ENCODE results near the gene PDGFA.

PDGFA gene

GRCh38 chr7:489876-490275, 29.8 kb downstream of the PDGFA start:
- no peak for DNase-seq (ENCODE audit: low spot score)

- no peak for DNase-seq (ENCODE audit: low spot score)
Observed at GRCh38 chr7:486216-486743, 33.4 kb downstream of the PDGFA start.

GRCh38 chr7:485188-486081, 34.2 kb downstream of the PDGFA start:
- peak; percentile 17 for DNase-seq (ENCODE audit: low spot score)

GRCh38 chr7:484356-485101, 35.1 kb downstream of the PDGFA start:
- DNase-seq (ENCODE audit: low spot score) = no peak

DNA sequence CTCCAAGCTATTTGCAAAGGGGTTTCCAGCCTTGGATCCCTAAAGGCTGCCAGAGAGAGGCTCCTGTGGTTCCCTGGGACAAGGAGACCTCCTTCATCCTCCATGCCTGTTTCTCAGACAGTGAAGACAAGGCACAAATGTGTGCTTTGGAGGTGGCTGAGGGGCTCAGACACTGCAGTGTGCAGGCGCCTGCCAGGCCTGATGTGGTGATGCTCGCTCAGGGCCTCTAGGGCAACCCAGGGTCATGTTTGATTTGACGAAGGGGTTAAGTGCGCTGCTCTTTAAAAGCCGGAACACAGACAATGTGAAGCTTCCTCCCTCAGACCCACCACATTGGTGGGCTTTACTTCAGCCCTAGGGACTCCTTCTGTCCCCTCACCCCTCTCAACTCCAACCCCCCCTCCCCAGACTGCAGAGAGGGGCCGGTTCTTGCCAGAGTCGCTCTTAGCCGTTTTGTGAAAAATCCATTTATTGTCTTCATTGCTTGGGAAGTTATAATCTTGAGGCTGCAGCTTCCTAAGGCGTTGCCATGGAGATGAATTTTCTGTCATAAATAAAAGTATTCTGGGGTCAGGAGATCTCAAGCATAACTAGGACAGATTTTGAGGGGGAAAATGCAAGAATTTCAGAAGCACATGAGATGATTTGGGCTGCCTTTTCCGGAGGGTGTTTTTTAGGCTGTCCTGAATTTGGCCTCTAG, 35.8 kb downstream of the PDGFA start:
- DNase-seq (ENCODE audit: low spot score) = no peak

- DNase-seq (ENCODE audit: low spot score) = no peak
Observed at GRCh38 chr7:482521-483083, 37.0 kb downstream of the PDGFA start.

DNA sequence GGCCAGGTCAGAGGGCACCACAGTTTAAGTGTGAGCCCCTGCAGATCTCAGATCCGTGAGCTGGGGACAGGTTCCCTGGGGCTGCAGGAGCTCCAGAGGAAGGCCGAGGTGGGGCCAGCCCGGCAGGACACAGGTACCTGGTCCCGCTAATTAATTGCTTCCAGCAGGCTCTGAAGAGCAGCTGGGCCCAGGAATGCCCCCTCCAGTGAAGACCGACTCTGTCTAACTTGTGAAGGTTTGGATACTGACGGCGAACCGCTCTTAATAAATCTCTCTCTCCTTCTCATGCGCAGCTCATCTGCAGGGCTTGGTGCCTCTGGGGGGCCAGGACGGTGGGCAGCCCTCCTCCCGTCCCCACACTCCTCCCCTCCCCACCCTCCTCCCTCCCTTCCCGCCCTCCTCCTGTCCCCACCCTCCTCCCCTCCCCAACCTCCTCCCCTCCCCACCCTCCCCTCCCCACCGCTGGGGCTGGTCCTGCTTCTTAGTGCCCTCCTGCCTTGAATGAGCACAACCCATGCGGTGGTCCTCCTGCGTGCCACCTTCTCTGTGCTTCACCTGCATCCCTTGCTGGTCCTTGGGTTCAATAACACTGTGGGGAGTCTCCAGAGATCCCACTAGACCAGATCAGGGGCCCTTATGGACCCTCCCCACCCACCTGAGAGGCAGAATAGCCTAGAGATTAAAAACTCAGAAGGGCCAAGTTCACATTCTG, 38.3 kb downstream of the PDGFA start:
- DNase-seq (ENCODE audit: low spot score) = no peak

- no peak for DNase-seq (ENCODE audit: low spot score)
Observed at GRCh38 chr7:480531-481218, 39.0 kb downstream of the PDGFA start.

DNA sequence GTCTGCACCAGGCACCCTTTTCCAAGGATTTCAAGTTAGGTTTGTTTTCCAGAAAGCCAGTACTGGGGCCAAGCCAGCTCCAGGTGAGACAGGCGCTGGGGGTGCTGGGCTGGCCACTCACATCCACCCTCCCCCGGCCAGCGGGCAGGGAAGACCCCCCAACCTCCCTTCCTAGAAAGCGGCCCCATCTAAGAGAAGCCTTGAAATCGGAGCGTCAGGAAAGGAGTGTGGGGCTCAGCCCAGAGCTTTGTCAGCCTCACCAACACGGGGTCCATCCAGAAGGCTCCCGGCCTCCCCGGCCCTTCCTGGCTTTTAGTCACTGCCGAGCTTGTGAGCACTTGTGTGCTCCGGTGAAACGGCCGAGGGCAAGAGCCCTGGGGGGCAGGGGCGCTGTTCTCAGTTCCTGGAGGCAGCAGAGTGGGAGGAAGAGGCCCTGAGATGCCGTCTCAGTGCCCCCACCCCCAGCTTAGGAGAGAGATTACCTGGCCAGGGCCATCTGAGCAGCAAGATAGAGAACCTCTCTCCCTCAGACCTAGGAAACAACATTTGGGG, 39.6 kb downstream of the PDGFA start:
- no peak for DNase-seq (ENCODE audit: low spot score)

DNA sequence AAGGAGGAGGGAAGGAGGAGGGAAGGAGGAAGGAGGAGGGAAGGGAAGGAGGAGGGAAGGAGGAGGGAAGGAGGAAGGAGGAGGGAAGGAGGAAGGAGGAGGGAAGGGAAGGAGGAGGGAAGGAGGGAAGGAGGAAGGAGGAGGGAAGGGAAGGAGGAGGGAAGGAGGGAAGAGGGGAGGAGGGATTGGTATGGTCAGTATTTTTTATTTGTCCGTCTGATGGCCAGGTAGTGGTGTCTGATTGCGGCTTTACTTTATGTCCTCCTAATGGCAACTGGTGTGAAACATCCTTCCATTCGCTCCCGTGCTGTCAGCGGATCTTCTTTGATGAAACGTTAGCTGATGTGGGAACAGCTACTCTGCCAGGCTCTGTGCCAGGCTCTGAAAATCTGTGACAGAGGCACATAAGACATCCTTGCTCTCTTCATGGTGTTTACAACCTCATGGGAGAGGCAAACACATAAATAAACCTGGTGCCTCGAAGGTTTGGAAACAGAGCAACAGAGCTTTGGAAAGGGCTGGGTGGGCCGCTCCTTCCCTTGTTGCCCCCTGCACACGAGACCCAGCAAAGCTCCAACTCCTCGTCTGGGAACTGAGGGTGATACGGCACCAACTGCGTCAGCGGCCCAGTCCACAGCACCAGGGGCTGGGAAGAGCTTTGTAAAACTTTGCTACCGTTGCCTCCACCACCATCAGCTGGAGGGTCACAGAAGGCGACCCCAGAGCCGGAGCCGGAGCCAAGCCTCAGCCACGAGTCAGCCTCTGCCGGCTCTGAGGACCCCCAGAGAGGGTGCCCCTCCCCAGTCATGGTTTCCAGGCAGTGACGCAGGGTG, 40.3 kb downstream of the PDGFA start:
- DNase-seq (ENCODE audit: low spot score) = no peak

GRCh38 chr7:477626-478220, 41.9 kb downstream of the PDGFA start:
- no peak for DNase-seq (ENCODE audit: low spot score)

DNA sequence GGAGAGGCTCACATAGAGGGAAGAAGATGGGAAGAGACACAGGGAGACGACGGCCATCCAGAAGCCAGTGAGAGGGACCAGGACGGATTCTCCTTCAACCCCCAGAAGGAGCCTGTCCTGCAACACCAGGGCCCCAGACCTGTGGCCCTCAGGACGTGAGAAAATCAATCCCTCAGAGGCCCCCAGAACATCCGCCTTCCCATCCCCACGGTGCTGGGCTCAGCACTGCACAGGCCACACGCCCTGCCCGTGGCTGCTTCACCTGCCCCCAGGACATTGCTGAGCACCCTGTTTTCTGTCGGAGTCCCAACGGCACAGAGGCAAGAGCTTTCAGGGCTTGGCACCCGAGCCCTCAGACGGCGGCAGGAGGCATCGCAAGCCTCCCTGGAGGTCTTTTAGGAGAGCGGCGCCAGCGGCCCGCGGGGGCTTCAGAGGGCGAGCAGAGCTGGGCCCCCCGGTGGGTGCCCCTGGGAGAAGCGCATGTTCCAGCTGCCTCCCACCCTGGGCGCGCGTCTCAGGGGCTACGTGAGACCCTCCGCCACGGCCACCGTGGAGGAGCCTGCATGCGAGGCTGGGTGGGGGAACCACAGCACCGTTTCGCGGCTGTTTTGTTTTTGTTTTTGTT, 42.8 kb downstream of the PDGFA start:
- DNase-seq (ENCODE audit: low spot score) = no peak

GRCh38 chr7:475951-476441, 43.6 kb downstream of the PDGFA start:
- no peak for DNase-seq (ENCODE audit: low spot score)

DNA sequence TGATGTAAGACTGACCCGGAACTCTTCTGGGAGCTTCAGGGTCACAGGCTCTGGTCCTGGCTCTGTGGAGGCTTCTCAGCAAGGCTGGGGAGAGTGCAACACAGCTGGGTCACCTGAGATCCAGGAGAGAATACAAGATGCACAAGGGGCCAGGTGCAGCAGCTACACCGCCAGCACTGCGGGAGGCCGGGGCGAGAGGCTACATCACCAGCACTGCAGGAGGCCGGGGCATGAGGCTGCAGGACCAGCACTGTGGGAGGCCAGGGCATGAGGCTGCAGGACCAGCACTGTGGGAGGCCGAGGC, 44.3 kb downstream of the PDGFA start:
- no peak for DNase-seq (ENCODE audit: low spot score)

DNA sequence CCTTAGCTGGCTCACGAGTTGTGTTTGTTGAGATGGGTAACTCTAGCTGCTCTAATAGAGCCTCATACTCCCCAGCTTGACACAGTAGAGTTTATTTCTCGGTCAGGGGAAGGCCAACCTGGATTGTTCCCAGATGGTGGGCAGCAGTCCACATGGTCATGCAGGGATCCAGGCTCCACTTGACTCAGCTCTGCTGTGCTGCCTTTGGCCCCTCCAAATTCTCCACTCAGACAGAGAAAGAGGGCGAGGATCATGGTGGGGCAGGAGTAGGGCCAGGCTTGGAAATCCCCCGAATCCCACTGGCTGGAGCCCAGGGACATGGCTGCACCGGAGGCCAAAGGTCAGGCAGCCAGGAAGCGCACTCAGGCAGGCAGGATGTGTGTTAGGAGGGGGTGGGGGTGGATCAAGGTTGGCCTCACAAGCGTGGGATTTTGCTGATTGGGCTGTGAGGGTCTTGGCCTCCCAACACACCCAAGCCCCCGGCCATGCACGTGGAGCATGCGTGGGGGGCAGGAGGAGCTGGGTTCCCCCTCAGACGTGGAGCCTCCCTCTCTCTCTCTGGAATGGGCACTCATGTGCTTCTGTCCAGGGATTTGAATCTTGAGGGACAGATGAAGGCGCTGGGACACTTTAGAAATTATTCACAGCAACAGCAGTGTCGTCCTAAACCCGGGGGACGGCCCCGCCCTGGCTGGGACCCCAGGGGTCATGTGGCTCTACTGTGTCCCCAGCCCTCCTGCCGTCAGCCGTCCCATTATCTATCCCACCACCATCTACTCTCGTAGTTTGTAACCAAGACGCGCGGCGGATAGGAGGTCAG, 44.8 kb downstream of the PDGFA start:
- no peak for DNase-seq (ENCODE audit: low spot score)

DNA sequence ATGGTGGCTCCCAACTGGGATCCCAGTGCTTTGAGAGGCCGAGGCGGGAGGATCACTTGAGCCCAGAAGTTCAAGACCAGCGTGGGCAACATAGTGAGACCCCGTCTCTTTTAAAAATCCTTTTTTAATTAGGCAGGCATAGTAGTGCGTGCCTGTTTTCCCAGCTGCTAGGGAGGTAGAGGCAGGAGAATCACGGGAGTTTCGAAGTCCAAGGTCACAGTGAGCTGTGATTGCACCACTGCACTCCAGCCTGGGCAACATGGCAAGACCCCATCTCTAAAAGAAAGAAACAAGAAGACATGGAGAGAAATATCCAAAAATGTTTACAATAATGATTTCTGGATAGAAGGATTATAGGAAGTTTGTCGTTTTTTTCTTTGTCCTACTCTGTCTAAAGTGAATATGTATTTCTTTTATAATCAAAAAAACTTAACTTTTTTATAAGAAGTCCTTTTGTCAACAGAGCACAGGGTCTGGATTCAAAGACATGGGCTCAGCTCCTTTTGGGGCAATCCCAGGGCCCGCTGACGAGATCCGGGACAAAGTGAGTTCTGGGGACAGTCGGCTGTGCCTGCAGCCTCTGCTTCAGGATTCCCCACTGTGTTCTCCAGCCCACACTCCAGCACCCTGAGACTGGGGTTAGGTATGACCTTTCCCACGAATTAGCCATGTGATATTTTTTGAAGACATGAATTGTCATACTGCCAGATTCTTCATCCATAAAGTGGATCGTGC, 45.6 kb downstream of the PDGFA start:
- DNase-seq (ENCODE audit: low spot score) = no peak

DNA sequence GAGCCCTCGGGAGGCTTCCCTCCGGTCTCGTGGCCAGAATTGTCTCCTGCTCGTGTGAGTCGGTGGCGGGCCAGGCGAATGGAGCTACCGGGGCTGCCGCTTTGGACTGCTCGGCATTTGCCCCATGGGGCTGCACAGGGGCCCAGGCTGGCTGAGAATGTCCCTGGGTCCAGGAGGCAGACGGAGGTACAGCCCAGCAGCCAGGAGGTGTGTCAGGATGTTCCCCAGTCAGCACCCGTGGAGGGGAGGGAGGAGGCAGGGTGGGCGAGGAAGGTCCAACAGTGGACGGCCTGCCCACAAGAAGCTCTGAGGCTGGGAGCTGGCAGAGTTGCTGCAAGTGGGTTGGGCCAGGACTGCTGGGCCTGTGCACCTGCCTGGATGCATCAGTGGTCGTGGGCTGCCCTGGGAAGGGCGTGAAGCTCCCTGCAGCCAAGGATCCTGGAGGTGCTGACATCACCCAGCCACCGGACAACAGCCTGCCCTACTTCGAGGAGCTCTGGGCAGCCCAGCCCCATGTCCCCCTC, 46.4 kb downstream of the PDGFA start:
- no peak for DNase-seq (ENCODE audit: low spot score)
